Activated CD8-positive, alpha-beta T cell treated with anti-CD3 and anti-CD28 coated beads for 36 hours (primary cell): ENCODE results near the gene MKKS. TPM values are rescaled to one million over a fixed set of nuclear protein-coding genes. Genes with fewer than 3 reads are reported as not detected.
A peak's percentile ranks its signal among the peaks of the same experiment; 100 is the strongest.

ENCODE experiments used
- ATAC-seq: fragments of 200-7000 bp; cut with Tn5 transposase; one replicate; pipeline ENCODE4 v1.10.0; 2021; ENCODE audit warnings: mild to moderate bottlenecking, moderate library complexity
- CTCF ChIA-PET: fragments of 350-600 bp; sonication (Branson Sonifier 250); formaldehyde crosslinking; loops from one replicate; lab custom pipeline; 2021; ENCODE audit warnings: antibody characterized with exemption; lab: Charles Lee
- POLR2A ChIA-PET: fragments of 350-600 bp; sonication (Branson Sonifier 250); formaldehyde crosslinking; loops from one replicate; lab custom pipeline; 2021; ENCODE audit warnings: antibody characterized with exemption; lab: Charles Lee
- DNase-seq: peaks from one replicate; pipeline ENCODE4 v3.0.0-alpha.2; 2020
- H3K27ac Mint-ChIP-seq: one replicate; pipeline ENCODE4 v1.8.0; 2021; ENCODE audit warnings: mild to moderate bottlenecking, mixed read lengths
- H3K27me3 Mint-ChIP-seq: one replicate; pipeline ENCODE4 v1.8.0; 2021; ENCODE audit warnings: mixed read lengths
- H3K36me3 Mint-ChIP-seq: one replicate; pipeline ENCODE4 v1.8.0; 2021; ENCODE audit warnings: low read depth, mixed read lengths
- H3K4me1 Mint-ChIP-seq: one replicate; pipeline ENCODE4 v1.8.0; 2021; ENCODE audit warnings: low read depth, mixed read lengths
- H3K4me3 Mint-ChIP-seq: one replicate; pipeline ENCODE4 v1.8.0; 2021; ENCODE audit warnings: mild to moderate bottlenecking, moderate library complexity, mixed read lengths
- H3K9me3 Mint-ChIP-seq: one replicate; pipeline ENCODE4 v1.8.0; 2021; ENCODE audit warnings: mixed read lengths
- CTCF ChIP-seq: fragments of 200-600 bp; IDR thresholded peaks from one replicate; pipeline ENCODE4 v1.8.0; 2022; ENCODE audit warnings: antibody characterized with exemption, mild to moderate bottlenecking
- intact Hi-C: fragments of 100-400 bp; cut with micrococcal nuclease; formaldehyde crosslinking; loops from one replicate; pipeline ENCODE4 v1.10.0; 2022
- total RNA-seq, 2 experiments: library from RNA; stranded (reverse); gene quantifications; one replicate each; pipeline ENCODE4 v1.2.3, GENCODE V29; 2021

MKKS gene
- total RNA-seq, 2 experiments from 2014 or later: 6.9 TPM

GRCh38 chr20:10447028-10447427, 13.0 kb upstream of the MKKS start:
- CTCF ChIA-PET: no interaction called here
- peaks cover 24% of the 10 kb centered on the region for H3K4me1 Mint-ChIP-seq
- peak overlapping the region; percentile 95 for H3K27ac Mint-ChIP-seq
- peaks cover 3% of the 10 kb centered on the region for H3K36me3 Mint-ChIP-seq
- no peak for TF ChIP-seq CTCF
- peak; percentile 80 for DNase-seq
- H3K27me3 Mint-ChIP-seq: no peaks in the 10 kb centered on the region
- POLR2A ChIA-PET: interaction anchor here (1.0 kb wide), 1 partner anchor 13 kb away, joined by 5 read pairs; the partner anchor contains the start of gene MKKS
- H3K4me3 Mint-ChIP-seq: peak overlapping the region; percentile 76
- peak; percentile 98 for ATAC-seq
- intact Hi-C loops: no loop called here
- H3K9me3 Mint-ChIP-seq: no peaks in the 10 kb centered on the region

DNA sequence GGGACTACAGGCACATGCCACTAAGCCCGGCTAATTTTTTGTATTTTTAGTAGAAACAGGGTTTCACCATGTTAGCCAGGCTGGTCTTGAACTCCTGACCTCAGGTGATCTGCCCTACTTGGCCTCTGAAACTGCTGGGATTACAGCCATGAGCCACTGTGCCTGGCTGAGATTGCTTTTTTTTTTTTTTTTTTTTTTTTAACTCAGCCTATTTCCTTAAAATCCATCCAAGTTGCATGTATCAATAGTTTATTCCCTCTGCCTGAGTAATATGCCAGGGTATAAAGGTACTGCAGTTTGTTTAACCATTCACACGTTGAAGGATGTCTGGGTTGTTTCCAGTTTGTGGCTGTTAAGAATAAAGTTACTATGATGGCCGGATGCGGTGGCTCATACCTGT, 11.7 kb upstream of the MKKS start:
- intact Hi-C loops: no loop called here
- H3K27ac Mint-ChIP-seq: no peak overlapping the region
- ChIA-PET POLR2A (interaction anchor here (0.6 to 1.0 kb wide), 2 partner anchors 12 to 31 kb away, joined by 3 to 5 read pairs; partner anchors contain the start of gene MKKS), CTCF (no interaction called here)
- H3K36me3 Mint-ChIP-seq: peaks cover 3% of the 10 kb centered on the region
- no peak for TF ChIP-seq CTCF
- no peak for ATAC-seq
- no peak for DNase-seq
- H3K27me3 Mint-ChIP-seq: no peaks in the 10 kb centered on the region
- H3K9me3 Mint-ChIP-seq: no peaks in the 10 kb centered on the region
- no peak overlapping the region for H3K4me3 Mint-ChIP-seq
- peaks cover 26% of the 10 kb centered on the region for H3K4me1 Mint-ChIP-seq

DNA sequence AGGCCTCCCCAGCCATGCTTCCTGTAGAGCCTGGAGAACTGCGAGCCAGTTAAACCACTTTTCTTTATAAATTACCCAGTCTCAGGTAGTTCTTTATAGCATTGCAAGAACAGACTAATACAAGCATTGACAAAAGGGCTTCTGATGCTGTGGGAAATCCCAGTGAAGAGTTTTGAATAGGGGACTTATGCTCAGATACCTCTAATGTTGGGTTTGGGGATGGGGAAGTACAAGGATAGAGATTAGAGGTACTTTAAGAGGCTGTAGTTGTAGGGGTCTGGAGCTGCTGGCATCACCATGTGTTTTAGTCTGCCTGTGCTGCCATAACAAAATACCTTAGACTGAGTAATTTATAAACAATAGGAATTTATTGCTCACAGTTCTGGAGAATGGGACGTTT, 9.9 kb upstream of the MKKS start:
- H3K27ac Mint-ChIP-seq: no peak overlapping the region

GRCh38 chr20:10438217-10438616, 4.2 kb upstream of the MKKS start:
- Mint-ChIP-seq H3K27me3 (no peaks in the 10 kb centered on the region), H3K4me3 (no peak overlapping the region), H3K36me3 (peaks cover 6% of the 10 kb centered on the region), H3K4me1 (peaks cover 22% of the 10 kb centered on the region), H3K27ac (no peak overlapping the region), H3K9me3 (no peaks in the 10 kb centered on the region)
- no peak for DNase-seq
- CTCF ChIA-PET: interaction anchor here (1.9 kb wide), 1 partner anchor 12 kb away, joined by 10 read pairs; no protein-coding TSS in a partner anchor
- TF ChIP-seq CTCF: no peak
- POLR2A ChIA-PET: no interaction called here
- ATAC-seq: no peak
- intact Hi-C loops: no loop called here

More for the DNA sequence above, 9.9 kb upstream of the MKKS start:
- ATAC-seq: no peak
- Mint-ChIP-seq H3K27me3 (no peaks in the 10 kb centered on the region), H3K9me3 (no peaks in the 10 kb centered on the region), H3K36me3 (peaks cover 1% of the 10 kb centered on the region), H3K4me3 (no peak overlapping the region), H3K4me1 (peaks cover 26% of the 10 kb centered on the region)
- intact Hi-C loops: no loop called here
- DNase-seq: no peak
- POLR2A ChIA-PET: interaction anchor here (1.2 kb wide), 1 partner anchor 9 kb away, joined by 5 read pairs; the partner anchor contains the start of gene SLX4IP
- CTCF ChIA-PET: interaction anchor here (1.7 kb wide), 1 partner anchor 10 kb away, joined by 5 read pairs; the partner anchor contains the start of gene MKKS
- no peak for TF ChIP-seq CTCF

- Mint-ChIP-seq H3K27ac (peak overlapping the region; percentile 94), H3K4me1 (peaks cover 36% of the 10 kb centered on the region), H3K27me3 (no peaks in the 10 kb centered on the region), H3K9me3 (no peaks in the 10 kb centered on the region), H3K36me3 (peaks cover 10% of the 10 kb centered on the region), H3K4me3 (peak overlapping the region; percentile 81)
- DNase-seq: no peak
- POLR2A ChIA-PET: interaction anchor here (1.3 kb wide), 1 partner anchor 8 kb away, joined by 5 read pairs; no protein-coding TSS in a partner anchor
- no peak for ATAC-seq
- TF ChIP-seq CTCF: no peak
- CTCF ChIA-PET: no interaction called here
- intact Hi-C loops: no loop called here
These were observed 2.2 kb upstream of the MKKS start for GRCh38 chr20:10436053-10436699.
